Measurements from ENCODE around the gene TMEM53. TPM values are rescaled to one million over a fixed set of nuclear protein-coding genes. Genes with fewer than 3 reads are reported as not detected.
"Not testable (repeated sequence)": the region's sequence is repeated elsewhere in the genome, so short reads cannot be mapped to it uniquely, and the experiment has no call there.

TMEM53 gene
- total RNA-seq, 2 experiments from 2014 or later = 0.64 to 1.2 TPM

GRCh38 chr1:44700573-44700972 is 26.3 kb upstream of the TMEM53 start:
- no peak overlapping the region for H3K27ac Mint-ChIP-seq
- ChIA-PET CTCF (no interaction called here), POLR2A (interaction anchor here (1.0 kb wide), 1 partner anchor 21 kb away, joined by 5 read pairs; no protein-coding TSS in a partner anchor)
- no peak overlapping the region for H3K4me3 ChIP-seq (ENCODE audit: low read length)
- H3K4me1 Mint-ChIP-seq (ENCODE audit: low read depth) = peaks cover 14% of the 10 kb centered on the region
- H3K9me3 ChIP-seq (ENCODE audit: control insufficient read depth in 1 of 2, insufficient read depth in 1 of 2, low read length in 2 of 2) = no peaks in the 10 kb centered on the region
- no peak overlapping the region for H3K4me3 Mint-ChIP-seq
- DNase-seq = no peak
- peaks cover 16% of the 10 kb centered on the region for H3K4me1 ChIP-seq (ENCODE audit: insufficient read depth, low read length)
- intact Hi-C loops (cut with DNase I, micrococcal nuclease) = loop anchor here in 1 of 2 experiments (10.0 kb wide), 1 partner anchor 534 kb away; no protein-coding TSS in a partner anchor
- no peaks in the 10 kb centered on the region for H3K36me3 ChIP-seq (ENCODE audit: insufficient read depth, low read length)
- no peaks in the 10 kb centered on the region for H3K36me3 Mint-ChIP-seq (ENCODE audit: low read depth)
- no peak overlapping the region for H3K27ac ChIP-seq (ENCODE audit: low read depth in 1 of 2, low read length in 2 of 2)
- H3K9me3 Mint-ChIP-seq = no peaks in the 10 kb centered on the region
- ATAC-seq (ENCODE audit: poor library complexity) = no peak
- H3K27me3 Mint-ChIP-seq = no peaks in the 10 kb centered on the region
- TF ChIP-seq CTCF (IDR thresholded peaks at IDR 0.05) = no peak
- H3K27me3 ChIP-seq (ENCODE audit: control insufficient read depth in 1 of 2, insufficient read depth in 2 of 2, low read length in 2 of 2) = no peaks in the 10 kb centered on the region

GRCh38 chr1:44699375-44699774 is 25.1 kb upstream of the TMEM53 start:
- not testable (repeated sequence) for ATAC-seq (ENCODE audit: poor library complexity); H3K27ac ChIP-seq (ENCODE audit: low read depth in 1 of 2, low read length in 2 of 2); H3K9me3 ChIP-seq (ENCODE audit: control insufficient read depth in 1 of 2, insufficient read depth in 1 of 2, low read length in 2 of 2)

GRCh38 chr1:44698138-44698537 is 23.9 kb upstream of the TMEM53 start:
- Histone ChIP-seq H3K27me3 (ENCODE audit: control insufficient read depth in 1 of 2, insufficient read depth in 2 of 2, low read length in 2 of 2) (no peaks in the 10 kb centered on the region), H3K4me1 (ENCODE audit: insufficient read depth, low read length) (peaks cover 16% of the 10 kb centered on the region), H3K4me3 (ENCODE audit: low read length) (no peak overlapping the region), H3K36me3 (ENCODE audit: insufficient read depth, low read length) (no peaks in the 10 kb centered on the region), H3K27ac (ENCODE audit: low read depth in 1 of 2, low read length in 2 of 2) (no peak overlapping the region), H3K9me3 (ENCODE audit: control insufficient read depth in 1 of 2, insufficient read depth in 1 of 2, low read length in 2 of 2) (no peaks in the 10 kb centered on the region)
- Mint-ChIP-seq H3K9me3 (no peaks in the 10 kb centered on the region), H3K27me3 (no peaks in the 10 kb centered on the region), H3K36me3 (ENCODE audit: low read depth) (no peaks in the 10 kb centered on the region), H3K27ac (no peak overlapping the region), H3K4me3 (no peak overlapping the region), H3K4me1 (ENCODE audit: low read depth) (peaks cover 14% of the 10 kb centered on the region)
- TF ChIP-seq CTCF (IDR thresholded peaks at IDR 0.05) = no peak
- CTCF ChIA-PET = no interaction called here
- DNase-seq (no peak), ATAC-seq (ENCODE audit: poor library complexity) (no peak)
- intact Hi-C loops (cut with DNase I, micrococcal nuclease) = no loop called here
- POLR2A ChIA-PET = interaction anchor here (1.1 kb wide), 1 partner anchor 67 kb away, joined by 3 read pairs; no protein-coding TSS in a partner anchor

More at GRCh38 chr1:44699375-44699774, 25.1 kb upstream of the TMEM53 start:
- H3K36me3 ChIP-seq (ENCODE audit: insufficient read depth, low read length); DNase-seq; H3K9me3 Mint-ChIP-seq; CTCF ChIA-PET; H3K4me3 Mint-ChIP-seq; H3K27me3 Mint-ChIP-seq; H3K27me3 ChIP-seq (ENCODE audit: control insufficient read depth in 1 of 2, insufficient read depth in 2 of 2, low read length in 2 of 2); H3K27ac Mint-ChIP-seq; H3K36me3 Mint-ChIP-seq (ENCODE audit: low read depth); intact Hi-C loops (cut with DNase I, micrococcal nuclease); H3K4me3 ChIP-seq (ENCODE audit: low read length): not testable (repeated sequence)
- peaks cover 14% of the 10 kb centered on the region for H3K4me1 Mint-ChIP-seq (ENCODE audit: low read depth)
- POLR2A ChIA-PET = interaction anchor here (1.0 kb wide), 1 partner anchor 22 kb away, joined by 5 read pairs; no protein-coding TSS in a partner anchor
- peaks cover 16% of the 10 kb centered on the region for H3K4me1 ChIP-seq (ENCODE audit: insufficient read depth, low read length)

Data from CD4-positive, alpha-beta T cell (primary cell).